RWPE2 (cell line): ENCODE results near the gene XPNPEP1.

ENCODE experiments used
- ATAC-seq: fragments of 200-7000 bp; cut with Tn5 transposase; 3 replicates; pipeline ENCODE4 v1.9.1; 2021; ENCODE audit warnings: low read depth
- DNase-seq: peaks from one replicate; pipeline ENCODE4 v3.0.0-alpha.2; 2020; ENCODE audit warnings: low spot score
- H3K27ac ChIP-seq: fragments of 450-650 bp; 2 replicates; pipeline ENCODE4 v1.5.1; 2017; ENCODE audit warnings: mild to moderate bottlenecking; ENCODE audit not compliant: poor library complexity, severe bottlenecking
- H3K27me3 ChIP-seq: fragments of 250-450 bp; sonication (Bioruptor Pico); 2 replicates; pipeline ENCODE4 v1.5.1; 2021; ENCODE audit warnings: mild to moderate bottlenecking, moderate library complexity; ENCODE audit not compliant: insufficient read depth, poor library complexity, severe bottlenecking
- H3K36me3 ChIP-seq: fragments of 250-450 bp; sonication (Bioruptor Pico); 2 replicates; pipeline ENCODE4 v1.5.1; 2020; ENCODE audit warnings: low read depth, mild to moderate bottlenecking, moderate library complexity
- H3K4me1 ChIP-seq: fragments of 250-450 bp; sonication (Bioruptor Pico); 2 replicates; pipeline ENCODE4 v1.5.1; 2021; ENCODE audit warnings: mild to moderate bottlenecking, moderate library complexity; ENCODE audit not compliant: insufficient read depth, poor library complexity, severe bottlenecking
- H3K4me3 ChIP-seq: fragments of 250-450 bp; sonication (Bioruptor Pico); 2 replicates; pipeline ENCODE4 v1.5.1; 2021; ENCODE audit warnings: mild to moderate bottlenecking, moderate library complexity; ENCODE audit not compliant: severe bottlenecking
- H3K9me3 ChIP-seq: fragments of 250-450 bp; sonication (Bioruptor Pico); 2 replicates; pipeline ENCODE4 v1.5.1; 2021; ENCODE audit warnings: mild to moderate bottlenecking, moderate library complexity; ENCODE audit not compliant: severe bottlenecking
- TF ChIP-seq, protein P1 (sequence below): fragments of 450-650 bp; IDR thresholded peaks from one replicate; pipeline ENCODE4 v1.5.1; 2017; ENCODE audit warnings: mild to moderate bottlenecking, moderate library complexity; ENCODE audit not compliant: poor library complexity, severe bottlenecking

The XPNPEP1 gene

DNA sequence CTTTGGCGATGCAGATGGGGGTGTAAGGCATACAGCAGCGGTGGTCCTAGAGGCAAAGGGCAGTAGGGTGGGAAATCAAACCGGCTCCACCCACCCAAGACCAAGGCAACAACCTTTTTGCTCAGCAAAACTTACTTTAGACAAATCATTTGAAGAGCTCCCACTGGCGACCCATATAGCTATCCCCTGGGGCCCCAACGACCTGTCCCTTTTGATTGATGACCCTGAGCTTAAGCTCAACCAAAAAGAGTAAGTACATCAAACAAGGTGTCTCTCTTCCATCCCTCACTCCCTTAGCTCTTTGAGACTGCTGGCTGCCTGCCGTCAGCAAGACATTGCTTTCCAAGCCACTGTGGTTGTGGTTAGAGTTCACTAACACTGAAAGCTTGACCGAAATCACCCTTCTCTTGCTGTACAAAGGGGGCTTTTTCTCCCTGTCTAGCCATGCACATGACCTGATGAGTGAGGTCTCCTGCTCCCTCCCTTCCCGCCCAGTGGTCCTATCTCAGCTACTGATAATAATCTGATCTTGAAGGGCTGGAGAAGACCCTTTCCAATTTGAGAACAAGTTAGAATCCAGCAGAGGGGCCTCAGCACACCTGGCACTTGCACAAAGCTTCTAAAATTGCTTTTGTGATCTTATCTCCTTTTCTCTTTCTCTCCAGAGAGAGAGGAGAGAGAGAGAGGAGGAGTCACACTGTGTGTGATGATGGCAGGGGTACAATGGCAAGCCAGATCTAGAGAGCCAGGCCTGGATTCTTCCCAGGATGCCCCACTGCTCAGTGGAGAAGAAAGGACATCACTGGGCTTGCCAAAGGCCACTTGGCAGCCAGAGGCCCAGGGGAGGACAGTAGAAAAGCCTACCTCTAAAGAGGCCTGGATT lies 42.2 kb downstream of the XPNPEP1 start:
- H3K36me3 ChIP-seq: peaks cover 79% of the 10 kb centered on the region
- no peak overlapping the region for H3K27ac ChIP-seq
- H3K4me3 ChIP-seq: no peak overlapping the region
- H3K27me3 ChIP-seq: no peaks in the 10 kb centered on the region
- no peaks in the 10 kb centered on the region for H3K9me3 ChIP-seq
- ATAC-seq (no peak), DNase-seq (no peak)
- TF ChIP-seq, protein P1, sequence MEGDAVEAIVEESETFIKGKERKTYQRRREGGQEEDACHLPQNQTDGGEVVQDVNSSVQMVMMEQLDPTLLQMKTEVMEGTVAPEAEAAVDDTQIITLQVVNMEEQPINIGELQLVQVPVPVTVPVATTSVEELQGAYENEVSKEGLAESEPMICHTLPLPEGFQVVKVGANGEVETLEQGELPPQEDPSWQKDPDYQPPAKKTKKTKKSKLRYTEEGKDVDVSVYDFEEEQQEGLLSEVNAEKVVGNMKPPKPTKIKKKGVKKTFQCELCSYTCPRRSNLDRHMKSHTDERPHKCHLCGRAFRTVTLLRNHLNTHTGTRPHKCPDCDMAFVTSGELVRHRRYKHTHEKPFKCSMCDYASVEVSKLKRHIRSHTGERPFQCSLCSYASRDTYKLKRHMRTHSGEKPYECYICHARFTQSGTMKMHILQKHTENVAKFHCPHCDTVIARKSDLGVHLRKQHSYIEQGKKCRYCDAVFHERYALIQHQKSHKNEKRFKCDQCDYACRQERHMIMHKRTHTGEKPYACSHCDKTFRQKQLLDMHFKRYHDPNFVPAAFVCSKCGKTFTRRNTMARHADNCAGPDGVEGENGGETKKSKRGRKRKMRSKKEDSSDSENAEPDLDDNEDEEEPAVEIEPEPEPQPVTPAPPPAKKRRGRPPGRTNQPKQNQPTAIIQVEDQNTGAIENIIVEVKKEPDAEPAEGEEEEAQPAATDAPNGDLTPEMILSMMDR: no peak
- no peaks in the 10 kb centered on the region for H3K4me1 ChIP-seq

DNA sequence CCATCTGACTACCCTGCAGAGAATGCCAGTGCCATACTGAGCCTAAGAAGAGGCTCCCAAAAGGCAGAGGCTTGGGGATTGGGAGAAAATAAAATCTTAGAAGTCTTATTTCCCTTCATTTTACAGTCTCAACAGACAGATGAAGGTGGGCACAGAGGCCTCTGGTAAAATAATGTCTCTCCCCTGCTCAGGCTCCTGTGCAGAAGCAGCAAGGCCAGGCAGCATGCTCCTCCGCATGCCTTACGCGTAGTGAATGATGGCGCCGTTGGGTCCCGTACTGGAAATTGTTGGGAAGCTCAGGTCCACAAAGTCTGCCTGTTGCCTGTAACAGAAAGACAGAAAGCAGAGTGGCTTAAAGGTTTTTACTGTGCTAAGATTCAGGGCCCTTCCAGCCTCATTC lies 45.8 kb downstream of the XPNPEP1 start:
- TF ChIP-seq, protein P1: no peak
- Histone ChIP-seq H3K9me3 (no peaks in the 10 kb centered on the region), H3K4me1 (no peaks in the 10 kb centered on the region), H3K27ac (no peak overlapping the region), H3K36me3 (peaks cover 76% of the 10 kb centered on the region), H3K27me3 (no peaks in the 10 kb centered on the region), H3K4me3 (no peak overlapping the region)
- ATAC-seq (no peak), DNase-seq (no peak)

DNA sequence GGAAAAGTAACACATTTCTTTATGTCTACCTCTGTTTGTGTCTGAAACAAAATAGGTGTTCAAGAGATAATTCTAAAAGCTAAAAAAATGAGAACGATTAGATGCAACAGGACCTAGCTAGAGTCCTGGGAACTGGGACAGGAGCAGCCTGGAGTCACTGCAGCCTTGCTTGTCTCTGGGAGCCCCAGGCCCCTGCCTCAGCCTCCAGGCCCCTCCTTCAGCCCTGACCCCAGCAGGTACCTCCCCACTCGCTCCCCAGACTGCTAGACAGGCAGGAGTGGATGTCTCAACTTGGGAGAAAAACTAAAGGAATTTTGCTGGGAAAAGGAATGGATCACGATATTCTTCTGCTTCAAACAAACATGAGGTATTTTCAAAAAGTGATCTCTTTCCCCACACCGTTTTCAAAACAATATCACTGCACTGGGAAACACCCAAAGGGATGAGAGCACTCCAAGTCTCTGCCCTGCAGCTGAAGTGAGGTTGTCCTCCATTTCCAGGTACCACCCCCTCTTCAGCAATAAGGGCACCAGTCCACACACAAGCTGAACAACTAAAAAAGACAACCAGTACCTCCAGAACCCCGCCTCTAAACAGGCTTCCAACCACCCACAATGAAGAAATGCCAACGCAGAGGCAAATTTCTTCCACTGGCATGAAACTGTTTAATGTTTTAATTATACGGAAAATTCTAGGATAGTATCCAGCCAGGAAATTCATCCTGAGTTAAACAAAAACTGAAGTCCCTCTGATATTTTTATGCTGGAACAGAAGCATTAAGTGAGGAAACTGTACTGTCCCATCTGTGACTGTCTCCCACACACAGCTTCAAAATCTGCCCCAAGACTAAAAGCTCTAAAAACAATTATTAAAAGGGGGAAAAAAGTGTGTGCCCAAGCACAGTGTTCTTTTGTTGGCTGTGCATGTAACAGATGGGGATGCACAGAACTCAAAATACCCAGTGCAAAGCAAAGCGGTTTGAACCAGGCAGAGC lies 47.2 kb downstream of the XPNPEP1 start:
- DNase-seq (no peak), ATAC-seq (no peak)
- peaks cover 62% of the 10 kb centered on the region for H3K36me3 ChIP-seq
- no peak overlapping the region for H3K4me3 ChIP-seq
- TF ChIP-seq, protein P1: no peak
- no peaks in the 10 kb centered on the region for H3K27me3 ChIP-seq
- H3K9me3 ChIP-seq: no peaks in the 10 kb centered on the region
- no peak overlapping the region for H3K27ac ChIP-seq
- H3K4me1 ChIP-seq: no peaks in the 10 kb centered on the region

DNA sequence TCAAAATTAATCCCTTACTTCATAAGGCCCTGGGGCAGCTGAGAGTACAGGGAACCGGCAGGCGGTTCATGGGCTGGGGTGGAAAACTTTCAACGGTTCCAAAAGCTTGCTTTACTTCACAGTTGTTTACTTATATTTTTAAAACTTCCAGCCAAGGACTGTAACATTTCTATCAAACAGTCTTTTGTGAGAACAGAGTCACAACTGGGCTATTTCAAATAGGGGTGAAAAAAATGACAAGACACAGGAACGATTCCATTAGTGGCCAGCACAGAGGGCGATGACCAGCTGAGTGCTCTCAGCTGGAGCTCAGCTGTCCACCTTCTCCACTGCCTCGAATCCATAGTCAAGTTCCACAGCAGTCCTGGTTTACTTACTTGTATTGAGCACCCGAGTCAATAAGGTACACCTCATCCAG lies 48.2 kb downstream of the XPNPEP1 start:
- Histone ChIP-seq H3K27me3 (no peaks in the 10 kb centered on the region), H3K9me3 (no peaks in the 10 kb centered on the region), H3K36me3 (peaks cover 62% of the 10 kb centered on the region), H3K4me3 (no peak overlapping the region), H3K4me1 (no peaks in the 10 kb centered on the region), H3K27ac (no peak overlapping the region)
- TF ChIP-seq, protein P1: no peak
- ATAC-seq (no peak), DNase-seq (no peak)
